K562 (cell line): ENCODE data around the gene ACSL3. TPM values are rescaled to one million over a fixed set of nuclear protein-coding genes. Genes with fewer than 3 reads are reported as not detected.

Source experiments
- CBX1 ChIP-seq: sonication (generic); IDR thresholded peaks from 2 replicates; pipeline ENCODE4 v1.6.1; 2016; ENCODE audit warnings: antibody characterized with exemption, low read depth, mild to moderate bottlenecking
- CHD1 ChIP-seq: fragments of 200-600 bp; sonication (generic); IDR thresholded peaks from one replicate; pipeline ENCODE4 v1.6.1; 2012; ENCODE audit warnings: mild to moderate bottlenecking, moderate library complexity, low read length, inconsistent platforms
- CXXC5 ChIP-seq: fragments of 250-450 bp; sonication (Bioruptor Pico); IDR thresholded peaks from 2 replicates; pipeline ENCODE4 v1.8.0; 2022; ENCODE audit warnings: inconsistent platforms, mild to moderate bottlenecking, moderate library complexity
- FOXA3 ChIP-seq, 2 experiments: fragments of 450-650 bp in 1 of 2; sonication (generic) in 1 of 2; formaldehyde crosslinking; IDR thresholded peaks in 1 of 2; conservative IDR thresholded peaks in 1 of 2; 2 replicates each; pipeline versions ENCODE4 v1.4.0 to v1.8.0; 2020 to 2022; ENCODE audit warnings: mild to moderate bottlenecking in 2 of 2, missing genetic modification reagents in 1 of 2
- GTF2F1 ChIP-seq: IDR thresholded peaks from 2 replicates; pipeline ENCODE4 v1.6.1; 2011; ENCODE audit warnings: low read depth, low read length, improper control_type of control experiment
- HDAC3 ChIP-seq: fragments of 450-650 bp; IDR thresholded peaks from 2 replicates; pipeline ENCODE4 v1.6.1; 2018; ENCODE audit warnings: borderline replicate concordance, mild to moderate bottlenecking, moderate library complexity; ENCODE audit not compliant: partially characterized antibody
- JUND ChIP-seq, 2 experiments: IDR thresholded peaks; 2 replicates in 1 of 2; 3 replicates in 1 of 2; pipeline ENCODE4 v1.6.1; 2011; ENCODE audit warnings: borderline replicate concordance in 2 of 2, low read depth in 2 of 2, low read length in 2 of 2, improper control_type of control experiment in 1 of 2, missing biosample characterization in 1 of 2, missing genetic modification characterization in 1 of 2, missing genetic modification reagents in 1 of 2
- MBD2 ChIP-seq: sonication (generic); IDR thresholded peaks from 2 replicates; pipeline ENCODE4 v1.6.1; 2016; ENCODE audit warnings: low read depth, borderline replicate concordance
- MCM3 ChIP-seq: fragments of 450-650 bp; IDR thresholded peaks from 2 replicates; pipeline ENCODE4 v1.6.1; 2016
- NFE2 ChIP-seq: IDR thresholded peaks from 2 replicates; pipeline ENCODE4 v1.6.1; 2014; ENCODE audit warnings: antibody characterized with exemption, low read depth
- NFIC ChIP-seq: fragments of 450-650 bp; IDR thresholded peaks from 2 replicates; pipeline ENCODE4 v1.6.1; 2017; ENCODE audit warnings: mild to moderate bottlenecking, inconsistent platforms
- RB1 ChIP-seq: fragments of 450-650 bp; IDR thresholded peaks from 2 replicates; pipeline ENCODE4 v1.6.1; 2017; ENCODE audit warnings: low read depth, mild to moderate bottlenecking
- RBM25 ChIP-seq: fragments of 200-400 bp; formaldehyde crosslinking; IDR thresholded peaks from 2 replicates; pipeline ENCODE4 v1.6.1; 2018; ENCODE audit warnings: low read length, low read depth, moderate library complexity; ENCODE audit not compliant: severe bottlenecking
- SMARCA5 ChIP-seq: fragments of 450-650 bp; IDR thresholded peaks from 2 replicates; pipeline ENCODE4 v1.6.1; 2016
- SPI1 ChIP-seq: IDR thresholded peaks from 2 replicates; pipeline ENCODE4 v1.6.1; 2011; ENCODE audit warnings: low read depth, low read length, control low read depth, borderline replicate concordance
- TAF15 ChIP-seq: fragments of 200-400 bp; formaldehyde crosslinking; IDR thresholded peaks from 2 replicates; pipeline ENCODE4 v1.6.1; 2017; ENCODE audit warnings: mild to moderate bottlenecking, low read depth, low read length, moderate library complexity
- ZBTB17 ChIP-seq: fragments of 450-650 bp; formaldehyde crosslinking; IDR thresholded peaks from 2 replicates; pipeline ENCODE4 v1.4.0; 2020; ENCODE audit warnings: mild to moderate bottlenecking
- ZNF23 ChIP-seq: fragments of 250-450 bp; sonication (Bioruptor Pico); IDR thresholded peaks from 2 replicates; pipeline ENCODE4 v1.4.0; 2020; ENCODE audit warnings: mild to moderate bottlenecking
- ZNF551 ChIP-seq: fragments of 250-450 bp; sonication (Bioruptor Pico); IDR thresholded peaks from 2 replicates; pipeline ENCODE4 v1.5.0; 2021; ENCODE audit warnings: mild to moderate bottlenecking, moderate library complexity
- ZNF589 ChIP-seq: fragments of 200-800 bp; sonication (Bioruptor generic); IDR thresholded peaks from 2 replicates; pipeline ENCODE4 v1.6.1; 2016; ENCODE audit warnings: low read depth, missing genetic modification characterization, missing compliant biosample characterization
- ZNF76 ChIP-seq: fragments of 250-450 bp; sonication (Bioruptor Pico); IDR thresholded peaks from 2 replicates; pipeline ENCODE4 v1.4.0; 2020; ENCODE audit warnings: mild to moderate bottlenecking, moderate library complexity, borderline replicate concordance
- polyA plus RNA-seq, 8 experiments: library from polyadenylated mRNA; depleted of rRNA in 4 of 8; stranded (reverse) in 5 of 8; unstranded in 3 of 8; fragments of >200 nt; fragmentation: Nextera tagmentation in 2 of 8; fragmentation: Illumina TruSeq in 1 of 8; extraction: Ambion mirVana in 2 of 8; extraction: Trizol in 1 of 8; gene quantifications; 2 replicates each; pipeline versions ENCODE4 v1.2.1 to v1.2.3, GENCODE V29; 2011 to 2014; ENCODE audit warnings: inconsistent platforms in 1 of 8, missing spikeins in 1 of 8
- total RNA-seq, 7 experiments: library from RNA; depleted of rRNA in 6 of 7; stranded (reverse); fragments of >200 nt in 6 of 7; fragmentation: Illumina TruSeq in 2 of 7; extraction: Trizol in 2 of 7; gene quantifications; 2 replicates each; pipeline versions ENCODE4 v1.2.1 to v1.2.3, GENCODE V29; 2011 to 2021; ENCODE audit warnings: low replicate concordance in 1 of 7
- TF ChIP-seq, protein P1 (sequence below): fragments of 450-650 bp; IDR thresholded peaks from 2 replicates; pipeline ENCODE4 v1.6.1; 2018; ENCODE audit not compliant: partially characterized antibody
- TF ChIP-seq, protein P2 (sequence below), 2 experiments: fragments of 250-450 bp in 1 of 2; fragments of 450-650 bp in 1 of 2; sonication (Bioruptor Pico) in 1 of 2; IDR thresholded peaks; 2 replicates each; pipeline versions ENCODE4 v1.6.1 to v1.8.0; 2016 to 2021; ENCODE audit warnings: mild to moderate bottlenecking in 2 of 2, moderate library complexity in 2 of 2, missing compliant biosample characterization in 1 of 2, missing genetic modification characterization in 1 of 2
- TF ChIP-seq, protein P3 (sequence below): fragments of 450-650 bp; IDR thresholded peaks from 2 replicates; pipeline ENCODE4 v1.6.1; 2016; ENCODE audit warnings: missing biosample characterization, missing genetic modification characterization

ACSL3 gene
- total and polyA plus RNA-seq, 9 of the 15 experiments (the other 6 are each of a cell fraction or from before 2014, with no cell fraction given), result 21.3 to 123 (median 85.2) TPM

DNA sequence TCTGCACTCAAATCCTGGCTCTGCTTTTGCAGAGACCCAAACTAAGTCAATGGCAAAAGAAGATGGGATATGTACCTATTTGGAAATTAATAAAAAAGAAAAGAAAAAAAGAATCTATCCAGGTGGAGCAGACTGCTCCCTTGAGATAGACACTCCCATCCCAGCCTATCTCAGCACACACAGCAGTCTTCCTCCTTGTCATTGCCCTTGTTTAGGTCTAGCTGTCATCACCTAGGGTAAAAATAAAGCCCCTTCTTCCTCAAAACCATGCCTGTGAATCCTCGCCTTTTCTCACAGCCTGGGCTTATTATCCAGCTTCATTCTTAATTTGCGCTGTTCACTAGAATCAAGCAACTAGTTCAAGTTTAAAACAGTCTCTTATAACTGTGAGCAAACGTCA lies 30.7 kb upstream of the ACSL3 start (continued):
- TF ChIP-seq RBM25, result no peak
- no peak for TF ChIP-seq MBD2
- TF ChIP-seq NFE2, result peak; percentile 66
- TF ChIP-seq SPI1, result peak; percentile 36; the same call in 1 of the 2 replicates
- TF ChIP-seq, protein P1, sequence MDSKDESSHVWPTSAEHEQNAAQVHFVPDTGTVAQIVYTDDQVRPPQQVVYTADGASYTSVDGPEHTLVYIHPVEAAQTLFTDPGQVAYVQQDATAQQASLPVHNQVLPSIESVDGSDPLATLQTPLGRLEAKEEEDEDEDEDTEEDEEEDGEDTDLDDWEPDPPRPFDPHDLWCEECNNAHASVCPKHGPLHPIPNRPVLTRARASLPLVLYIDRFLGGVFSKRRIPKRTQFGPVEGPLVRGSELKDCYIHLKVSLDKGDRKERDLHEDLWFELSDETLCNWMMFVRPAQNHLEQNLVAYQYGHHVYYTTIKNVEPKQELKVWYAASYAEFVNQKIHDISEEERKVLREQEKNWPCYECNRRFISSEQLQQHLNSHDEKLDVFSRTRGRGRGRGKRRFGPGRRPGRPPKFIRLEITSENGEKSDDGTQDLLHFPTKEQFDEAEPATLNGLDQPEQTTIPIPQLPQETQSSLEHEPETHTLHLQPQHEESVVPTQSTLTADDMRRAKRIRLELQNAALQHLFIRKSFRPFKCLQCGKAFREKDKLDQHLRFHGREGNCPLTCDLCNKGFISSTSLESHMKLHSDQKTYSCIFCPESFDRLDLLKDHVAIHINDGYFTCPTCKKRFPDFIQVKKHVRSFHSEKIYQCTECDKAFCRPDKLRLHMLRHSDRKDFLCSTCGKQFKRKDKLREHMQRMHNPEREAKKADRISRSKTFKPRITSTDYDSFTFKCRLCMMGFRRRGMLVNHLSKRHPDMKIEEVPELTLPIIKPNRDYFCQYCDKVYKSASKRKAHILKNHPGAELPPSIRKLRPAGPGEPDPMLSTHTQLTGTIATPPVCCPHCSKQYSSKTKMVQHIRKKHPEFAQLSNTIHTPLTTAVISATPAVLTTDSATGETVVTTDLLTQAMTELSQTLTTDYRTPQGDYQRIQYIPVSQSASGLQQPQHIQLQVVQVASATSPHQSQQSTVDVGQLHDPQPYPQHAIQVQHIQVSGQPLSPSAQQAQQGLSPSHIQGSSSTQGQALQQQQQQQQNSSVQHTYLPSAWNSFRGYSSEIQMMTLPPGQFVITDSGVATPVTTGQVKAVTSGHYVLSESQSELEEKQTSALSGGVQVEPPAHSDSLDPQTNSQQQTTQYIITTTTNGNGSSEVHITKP, result no peak
- TF ChIP-seq, protein P2, sequence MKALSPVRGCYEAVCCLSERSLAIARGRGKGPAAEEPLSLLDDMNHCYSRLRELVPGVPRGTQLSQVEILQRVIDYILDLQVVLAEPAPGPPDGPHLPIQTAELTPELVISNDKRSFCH (CRISPR knock-in tag; IDR thresholded peaks at IDR 0.05), result no peak
- TF ChIP-seq, protein P2 (tag; IDR thresholded peaks at IDR 0.05), result no peak
- TF ChIP-seq HDAC3, result peak; percentile 46
- no peak for TF ChIP-seq ZNF551 (CRISPR knock-in tag)
- TF ChIP-seq CXXC5 (CRISPR knock-in tag), result no peak
- TF ChIP-seq RB1, result no peak
- no peak for TF ChIP-seq MCM3
- 0 out of 2 replicates have a peak, but pooled peaks have one; percentile 19 for TF ChIP-seq JUND (IDR thresholded peaks at IDR 0.05; ENCODE audit: borderline replicate concordance, low read depth, low read length)
- TF ChIP-seq JUND (tag; IDR thresholded peaks at IDR 0.05; ENCODE audit: borderline replicate concordance, low read depth, low read length), result no peak; the same call in 2 of the 3 replicates
- TF ChIP-seq FOXA3 (CRISPR knock-in tag; conservative IDR thresholded peaks at IDR 0.05 in 1 of 2, IDR thresholded peaks at IDR 0.05 in 1 of 2), result no peak
- no peak for TF ChIP-seq SMARCA5
- no peak for TF ChIP-seq GTF2F1
- no peak for TF ChIP-seq TAF15
- TF ChIP-seq ZNF589 (CRISPR knock-in tag), result no peak
- no peak for TF ChIP-seq CBX1
- no peak for TF ChIP-seq CHD1
- TF ChIP-seq ZNF23 (CRISPR knock-in tag), result no peak
- TF ChIP-seq, protein P3, sequence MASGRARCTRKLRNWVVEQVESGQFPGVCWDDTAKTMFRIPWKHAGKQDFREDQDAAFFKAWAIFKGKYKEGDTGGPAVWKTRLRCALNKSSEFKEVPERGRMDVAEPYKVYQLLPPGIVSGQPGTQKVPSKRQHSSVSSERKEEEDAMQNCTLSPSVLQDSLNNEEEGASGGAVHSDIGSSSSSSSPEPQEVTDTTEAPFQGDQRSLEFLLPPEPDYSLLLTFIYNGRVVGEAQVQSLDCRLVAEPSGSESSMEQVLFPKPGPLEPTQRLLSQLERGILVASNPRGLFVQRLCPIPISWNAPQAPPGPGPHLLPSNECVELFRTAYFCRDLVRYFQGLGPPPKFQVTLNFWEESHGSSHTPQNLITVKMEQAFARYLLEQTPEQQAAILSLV (tag), result no peak
- no peak for TF ChIP-seq ZBTB17 (CRISPR knock-in tag)
- TF ChIP-seq ZNF76 (CRISPR knock-in tag), result no peak
- peak; percentile 49; the same call in 1 of the 2 replicates for TF ChIP-seq NFIC
